Peyer's patch (tissue), 4 donors: ENCODE results near the gene GNGT2.

Source experiments
- POLR2A ChIP-seq, 2 donors: fragments of 450-650 bp; IDR thresholded peaks; one replicate each; pipeline ENCODE4 v1.5.1; 2017; ENCODE audit warnings: antibody characterized with exemption in 2 of 2, mild to moderate bottlenecking in 2 of 2, moderate library complexity in 2 of 2
- TF ChIP-seq, protein P1 (sequence below), 6 experiments: fragments of 450-650 bp in 4 of 6; fragments of 200-600 bp in 2 of 6; sonication (generic) in 1 of 6; IDR thresholded peaks; one replicate each; pipeline ENCODE4 v1.5.1; 2017 to 2019; ENCODE audit warnings: antibody characterized with exemption in 6 of 6, mild to moderate bottlenecking in 3 of 6, moderate library complexity in 1 of 6

DNA sequence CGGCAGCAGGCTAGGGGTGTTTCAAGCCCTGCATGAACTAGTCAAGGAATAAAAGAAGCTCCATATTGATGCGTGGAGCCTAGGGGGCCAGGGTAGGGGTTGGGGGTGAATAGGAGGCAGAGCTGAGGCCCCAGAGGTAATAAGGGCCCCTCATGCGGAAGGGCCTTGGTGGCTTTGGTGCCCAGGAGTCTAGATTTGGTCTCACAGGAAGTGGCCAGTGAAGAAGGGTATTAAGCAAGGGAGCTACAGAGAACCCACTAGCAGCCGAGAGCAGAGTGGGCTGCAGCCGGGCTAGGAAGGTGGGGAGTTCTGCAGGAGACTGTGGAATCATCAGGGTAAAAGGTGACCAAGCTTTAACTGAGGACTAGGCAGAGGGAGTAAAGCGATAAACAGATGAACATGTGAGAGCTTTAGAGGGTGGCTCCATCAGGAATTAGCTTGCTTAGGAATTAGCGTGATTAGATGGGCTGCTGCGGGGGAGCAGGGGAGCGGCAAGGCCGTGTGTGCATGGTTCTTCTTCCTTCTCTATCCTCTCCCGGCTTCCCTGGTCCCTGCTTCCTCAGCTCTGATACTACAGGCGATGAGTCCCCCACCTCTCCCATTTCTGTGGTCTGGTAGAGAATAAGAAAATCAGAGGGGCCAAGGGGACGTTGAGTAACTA, 9.8 kb downstream of the GNGT2 start:
- no peak for TF ChIP-seq POLR2A (IDR thresholded peaks at IDR 0.05)
- TF ChIP-seq, protein P1, sequence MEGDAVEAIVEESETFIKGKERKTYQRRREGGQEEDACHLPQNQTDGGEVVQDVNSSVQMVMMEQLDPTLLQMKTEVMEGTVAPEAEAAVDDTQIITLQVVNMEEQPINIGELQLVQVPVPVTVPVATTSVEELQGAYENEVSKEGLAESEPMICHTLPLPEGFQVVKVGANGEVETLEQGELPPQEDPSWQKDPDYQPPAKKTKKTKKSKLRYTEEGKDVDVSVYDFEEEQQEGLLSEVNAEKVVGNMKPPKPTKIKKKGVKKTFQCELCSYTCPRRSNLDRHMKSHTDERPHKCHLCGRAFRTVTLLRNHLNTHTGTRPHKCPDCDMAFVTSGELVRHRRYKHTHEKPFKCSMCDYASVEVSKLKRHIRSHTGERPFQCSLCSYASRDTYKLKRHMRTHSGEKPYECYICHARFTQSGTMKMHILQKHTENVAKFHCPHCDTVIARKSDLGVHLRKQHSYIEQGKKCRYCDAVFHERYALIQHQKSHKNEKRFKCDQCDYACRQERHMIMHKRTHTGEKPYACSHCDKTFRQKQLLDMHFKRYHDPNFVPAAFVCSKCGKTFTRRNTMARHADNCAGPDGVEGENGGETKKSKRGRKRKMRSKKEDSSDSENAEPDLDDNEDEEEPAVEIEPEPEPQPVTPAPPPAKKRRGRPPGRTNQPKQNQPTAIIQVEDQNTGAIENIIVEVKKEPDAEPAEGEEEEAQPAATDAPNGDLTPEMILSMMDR (IDR thresholded peaks at IDR 0.05), result no peak
